NCI-H187 (cell line): Measurements from ENCODE around the gene KNTC1.
"Not testable (repeated sequence)": the region's sequence is repeated elsewhere in the genome, so short reads cannot be mapped to it uniquely, and the experiment has no call there.

Source experiments
- DNase-seq, 2 experiments: peaks; one replicate each; lab custom pipeline; 2025; lab: John Stamatoyannopoulos, UW

Gene KNTC1

GRCh38 chr12:122558745-122559641 lies 31.9 kb downstream of the KNTC1 start:
- DNase-seq = no peak

- DNase-seq = no peak
These were observed 33.1 kb downstream of the KNTC1 start for GRCh38 chr12:122560138-122560537.

- DNase-seq = no peak
These were observed 36.3 kb downstream of the KNTC1 start for GRCh38 chr12:122563361-122563760.

- DNase-seq = not testable (repeated sequence)
These were observed 39.8 kb downstream of the KNTC1 start for GRCh38 chr12:122566816-122567215.

- DNase-seq = no peak
These were observed 42.2 kb downstream of the KNTC1 start for GRCh38 chr12:122569288-122569687.

- DNase-seq = not testable (repeated sequence)
These were observed 43.0 kb downstream of the KNTC1 start for GRCh38 chr12:122570006-122570405.

- DNase-seq = no peak
These were observed 44.8 kb downstream of the KNTC1 start for GRCh38 chr12:122571821-122572220.

- DNase-seq = not testable (repeated sequence)
These were observed 56.2 kb downstream of the KNTC1 start for GRCh38 chr12:122583294-122583693.

- DNase-seq = no peak
These were observed 57.3 kb downstream of the KNTC1 start for GRCh38 chr12:122584177-122584863.

GRCh38 chr12:122590990-122591389 lies 63.9 kb downstream of the KNTC1 start:
- DNase-seq = no peak

GRCh38 chr12:122591966-122592365 lies 64.9 kb downstream of the KNTC1 start:
- not testable (repeated sequence) for DNase-seq

GRCh38 chr12:122592543-122592942 lies 65.5 kb downstream of the KNTC1 start:
- not testable (repeated sequence) for DNase-seq

- no peak for DNase-seq
These were observed 66.9 kb downstream of the KNTC1 start for GRCh38 chr12:122593910-122594309.

- DNase-seq = no peak
These were observed 69.8 kb downstream of the KNTC1 start for GRCh38 chr12:122596838-122597237.

- no peak for DNase-seq
These were observed 75.4 kb downstream of the KNTC1 start for GRCh38 chr12:122602456-122602855.

GRCh38 chr12:122604993-122605392 lies 77.9 kb downstream of the KNTC1 start:
- DNase-seq = no peak

GRCh38 chr12:122609732-122610131 lies 82.7 kb downstream of the KNTC1 start:
- DNase-seq = no peak

GRCh38 chr12:122610207-122610606 lies 83.2 kb downstream of the KNTC1 start:
- no peak for DNase-seq

- no peak for DNase-seq
These were observed 83.9 kb downstream of the KNTC1 start for GRCh38 chr12:122610911-122611310.

GRCh38 chr12:122614839-122615238 lies 87.8 kb downstream of the KNTC1 start:
- no peak for DNase-seq

GRCh38 chr12:122615780-122616179 lies 88.7 kb downstream of the KNTC1 start:
- no peak for DNase-seq

- DNase-seq = no peak
These were observed 108.4 kb downstream of the KNTC1 start for GRCh38 chr12:122635471-122635870.

- DNase-seq = no peak
These were observed 116.3 kb downstream of the KNTC1 start for GRCh38 chr12:122643207-122643805.
